GM04504 (cell line): ENCODE data around the gene PPP1R14C.
A peak's percentile ranks its signal among the peaks of the same experiment; 100 is the strongest.

Experiments used
- DNase-seq: peaks from one replicate; pipeline ENCODE4 v3.0.0-alpha.2; 2012; ENCODE audit warnings: low read depth

PPP1R14C gene

GRCh38 chr6:150271501-150272263, 128.8 kb downstream of the PPP1R14C start:
- no peak for DNase-seq

GRCh38 chr6:150272264-150272975, 129.6 kb downstream of the PPP1R14C start:
- DNase-seq = no peak

- DNase-seq = no peak
These were observed 130.1 kb downstream of the PPP1R14C start for GRCh38 chr6:150272976-150273315.

- DNase-seq = no peak
These were observed 130.8 kb downstream of the PPP1R14C start for GRCh38 chr6:150273457-150274309.

- DNase-seq = no peak
These were observed 132.6 kb downstream of the PPP1R14C start for GRCh38 chr6:150275489-150275888.

GRCh38 chr6:150276168-150276936, 133.5 kb downstream of the PPP1R14C start:
- DNase-seq = no peak

GRCh38 chr6:150276937-150277742, 134.3 kb downstream of the PPP1R14C start:
- no peak for DNase-seq

- DNase-seq = no peak
These were observed 136.7 kb downstream of the PPP1R14C start for GRCh38 chr6:150279533-150279932.

- no peak for DNase-seq
These were observed 137.9 kb downstream of the PPP1R14C start for GRCh38 chr6:150280703-150281102.

- DNase-seq = no peak
These were observed 138.9 kb downstream of the PPP1R14C start for GRCh38 chr6:150281767-150282166.

- DNase-seq = no peak
These were observed 140.0 kb downstream of the PPP1R14C start for GRCh38 chr6:150282806-150283205.

GRCh38 chr6:150286460-150286859, 143.6 kb downstream of the PPP1R14C start:
- no peak for DNase-seq

- DNase-seq = no peak
These were observed 144.1 kb downstream of the PPP1R14C start for GRCh38 chr6:150286912-150287311.

- no peak for DNase-seq
These were observed 145.6 kb downstream of the PPP1R14C start for GRCh38 chr6:150288456-150288855.

- no peak for DNase-seq
These were observed 146.7 kb downstream of the PPP1R14C start for GRCh38 chr6:150289454-150290071.

- DNase-seq = peak; percentile 24
These were observed 147.6 kb downstream of the PPP1R14C start for GRCh38 chr6:150290429-150290828.

- DNase-seq = no peak
These were observed 149.3 kb downstream of the PPP1R14C start for GRCh38 chr6:150291968-150292710.

GRCh38 chr6:150293019-150293418, 150.2 kb downstream of the PPP1R14C start:
- no peak for DNase-seq

- no peak for DNase-seq
These were observed 150.8 kb downstream of the PPP1R14C start for GRCh38 chr6:150293423-150294173.
